GM18517 (cell line): ENCODE results near the gene VOPP1.
"Not testable (repeated sequence)": the region's sequence is repeated elsewhere in the genome, so short reads cannot be mapped to it uniquely, and the experiment has no call there.

ENCODE experiments used
- ATAC-seq: cut with Tn5 transposase; IDR thresholded peaks from one replicate; pipeline ENCODE4 v1.9.1; 2021; ENCODE audit warnings: mild to moderate bottlenecking, moderate library complexity; ENCODE audit not compliant: unreplicated experiment

VOPP1 gene

DNA sequence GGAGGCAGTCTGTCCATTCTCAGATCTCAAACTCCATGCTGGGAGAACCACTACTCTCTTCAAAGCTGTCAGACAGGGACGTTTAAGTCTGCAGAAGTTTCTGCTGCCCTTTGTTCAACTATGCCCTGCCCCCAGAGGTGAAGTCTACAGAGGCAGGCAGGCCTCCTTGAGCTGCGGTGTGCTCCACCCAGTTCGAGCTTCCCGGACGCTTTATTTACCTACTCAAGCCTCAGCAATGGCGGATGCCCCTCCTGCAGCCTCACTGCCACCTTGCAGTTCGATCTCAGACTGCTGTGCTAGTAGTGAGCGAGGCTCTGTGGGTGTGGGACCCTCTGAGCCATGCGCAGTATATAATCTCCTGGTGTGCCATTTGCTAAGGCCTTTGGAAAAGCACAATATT, 10.4 kb upstream of the VOPP1 start:
- ATAC-seq: not testable (repeated sequence)

DNA sequence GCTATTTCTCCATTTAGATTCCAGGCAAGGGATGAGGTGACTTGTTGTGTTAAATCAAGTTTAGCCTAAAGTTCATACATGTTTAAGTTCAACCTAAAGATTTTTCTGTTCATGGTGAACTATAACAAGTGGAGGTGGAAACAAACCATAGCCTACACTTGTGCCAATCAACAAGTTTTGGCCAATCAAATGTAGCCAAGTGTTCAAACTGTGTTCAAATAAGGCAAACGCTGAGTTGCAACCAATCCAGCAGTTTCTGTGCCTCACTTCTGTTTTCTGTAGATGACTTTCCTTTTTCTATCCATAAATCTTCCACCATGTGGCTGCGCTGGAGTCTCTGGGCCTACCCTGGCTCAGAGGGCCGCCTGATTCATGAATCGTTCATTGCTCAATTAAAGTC, 4.5 kb upstream of the VOPP1 start:
- ATAC-seq: no peak

DNA sequence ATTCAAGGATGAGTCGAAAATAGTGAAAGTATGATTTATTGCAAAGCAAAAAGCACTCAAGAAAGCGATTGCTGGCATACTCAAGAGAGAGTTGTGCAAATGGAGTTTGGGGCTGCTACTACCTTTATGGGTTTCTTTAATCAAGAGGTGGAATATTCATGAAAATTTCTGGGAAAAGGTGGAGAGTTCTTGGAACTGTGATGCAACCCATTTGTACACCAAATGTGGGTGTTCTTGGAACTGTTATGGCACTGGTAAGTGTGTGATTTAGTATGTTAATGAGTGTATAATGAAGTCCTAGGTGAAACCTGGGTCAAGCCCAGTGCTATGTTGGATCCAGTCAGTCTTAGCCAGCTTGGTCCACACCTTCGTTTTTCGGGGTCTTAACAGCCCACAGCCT, 3.4 kb upstream of the VOPP1 start:
- no peak for ATAC-seq

DNA sequence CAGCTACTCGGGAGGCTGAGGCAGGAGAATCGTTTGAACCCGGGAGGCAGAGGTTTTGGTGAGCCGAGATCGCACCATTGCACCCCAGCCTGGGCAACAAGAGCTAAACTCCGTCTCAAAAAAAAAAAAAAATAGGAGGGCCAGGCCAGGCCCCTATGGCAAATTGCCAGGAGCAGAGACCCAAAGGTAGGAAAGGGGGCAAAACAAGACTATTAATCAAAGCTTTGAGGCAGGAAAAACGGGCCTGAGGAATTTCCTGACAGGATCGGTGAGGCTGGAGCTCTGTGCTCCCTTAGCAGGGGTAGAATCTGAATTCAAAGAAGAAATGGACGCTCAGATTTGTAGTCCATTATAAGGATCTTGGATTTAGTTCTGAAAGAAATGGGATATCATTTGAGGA, 2.8 kb upstream of the VOPP1 start:
- no peak for ATAC-seq

DNA sequence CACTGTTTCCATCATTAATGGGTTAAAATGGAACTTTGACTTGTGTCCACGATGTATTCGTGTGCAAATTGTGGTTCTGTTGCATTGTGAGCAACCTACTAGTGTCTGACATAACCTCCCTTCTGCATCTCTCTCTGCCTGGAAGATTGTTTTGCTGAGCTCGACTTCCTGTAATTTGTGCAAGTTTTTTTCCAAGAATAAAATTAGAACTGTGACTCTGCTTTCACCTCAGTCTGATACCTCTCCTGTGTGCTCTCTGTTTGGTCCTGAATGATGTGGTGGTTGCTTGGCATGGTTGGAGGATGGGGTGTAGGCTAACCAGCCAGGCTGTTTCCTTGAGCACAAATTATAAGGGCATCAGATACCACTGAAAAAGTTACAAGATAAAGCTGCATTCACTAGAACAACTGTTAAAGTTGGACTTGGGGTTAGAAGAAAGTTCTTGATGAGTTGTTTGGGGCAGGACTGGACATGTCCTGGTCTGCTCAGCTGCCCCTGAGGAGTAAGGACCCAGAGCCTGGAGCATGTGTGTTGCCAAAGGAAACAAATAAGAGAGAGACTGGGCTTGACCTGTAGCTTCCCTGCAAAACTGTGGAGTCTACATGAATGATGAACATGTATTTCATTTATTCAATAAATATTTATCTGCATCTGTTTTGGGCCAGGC, 1.9 kb upstream of the VOPP1 start:
- ATAC-seq: no peak

DNA sequence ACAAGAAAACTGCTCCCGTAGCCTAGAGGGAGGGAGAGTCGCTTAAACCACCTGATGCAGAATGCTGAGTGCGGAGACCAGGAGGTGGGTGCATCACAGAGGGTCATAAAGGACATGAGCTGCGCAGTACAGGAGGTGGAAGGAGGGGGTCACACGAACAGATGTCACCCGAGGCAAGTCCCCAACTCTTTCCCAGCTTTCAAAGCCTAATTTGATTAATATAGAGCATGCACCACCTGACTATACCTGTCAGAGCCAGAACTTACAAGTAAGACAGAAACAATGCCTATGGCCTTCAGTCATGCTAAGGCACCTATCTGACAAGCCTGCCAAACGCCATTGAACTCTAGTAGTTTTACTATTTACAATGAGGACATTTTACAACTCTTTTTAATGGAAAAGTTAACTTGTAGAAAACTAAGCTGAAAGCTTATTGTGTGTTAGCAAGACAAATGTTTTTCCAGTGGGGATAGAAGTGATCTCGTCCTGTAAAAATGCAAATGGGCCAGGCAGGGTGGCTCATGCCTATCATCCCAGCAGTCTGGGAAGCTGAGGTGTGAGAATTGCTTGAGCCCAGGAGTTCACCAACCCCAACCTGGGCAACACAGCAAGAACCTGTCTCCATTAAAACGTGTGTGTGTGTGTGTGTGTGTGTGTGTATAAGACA, 1.1 kb upstream of the VOPP1 start:
- no peak for ATAC-seq

DNA sequence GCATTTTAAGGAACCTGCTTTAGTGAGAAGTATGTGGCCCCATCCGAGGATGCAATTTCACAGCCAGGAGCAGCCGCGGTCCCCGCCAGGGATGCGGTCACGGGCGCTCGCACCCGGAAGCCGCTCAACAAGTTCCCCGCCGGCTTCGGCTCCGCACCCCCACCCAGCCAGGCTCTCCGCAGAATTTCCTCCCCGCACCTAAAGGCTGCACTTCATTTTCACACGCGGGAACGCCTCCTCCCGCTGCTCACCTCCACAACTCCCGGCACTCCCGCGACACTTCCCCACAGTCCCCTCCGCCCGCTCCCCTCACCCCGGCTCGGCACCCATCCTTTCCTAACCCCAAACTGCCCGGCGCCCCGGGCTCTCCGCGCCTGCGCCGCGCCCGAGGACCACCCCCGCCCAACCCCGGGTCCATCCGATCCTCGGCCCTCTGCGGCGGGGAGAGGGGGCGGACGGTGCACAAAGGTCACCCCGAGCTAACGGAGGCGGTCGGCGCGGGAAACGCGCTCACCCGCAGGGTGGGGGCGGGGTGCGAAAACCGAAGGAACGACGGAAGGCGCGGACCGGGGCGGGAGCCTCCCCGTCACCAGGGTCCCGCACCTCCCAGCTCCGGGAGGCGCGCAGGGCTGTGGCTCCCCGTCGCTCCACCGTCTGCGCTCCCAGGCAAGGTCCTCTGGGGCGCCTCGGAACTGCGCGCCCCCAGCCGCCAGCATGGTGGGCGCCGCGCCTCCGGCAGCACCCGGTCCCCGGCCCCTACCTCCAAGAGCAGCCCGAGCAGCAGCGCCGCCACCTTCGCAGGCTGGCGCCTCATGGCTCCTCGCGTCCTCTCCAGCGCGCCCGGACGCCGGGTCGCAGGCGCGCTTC, 558 bp downstream of the VOPP1 start:
- peak; percentile 9 for ATAC-seq

DNA sequence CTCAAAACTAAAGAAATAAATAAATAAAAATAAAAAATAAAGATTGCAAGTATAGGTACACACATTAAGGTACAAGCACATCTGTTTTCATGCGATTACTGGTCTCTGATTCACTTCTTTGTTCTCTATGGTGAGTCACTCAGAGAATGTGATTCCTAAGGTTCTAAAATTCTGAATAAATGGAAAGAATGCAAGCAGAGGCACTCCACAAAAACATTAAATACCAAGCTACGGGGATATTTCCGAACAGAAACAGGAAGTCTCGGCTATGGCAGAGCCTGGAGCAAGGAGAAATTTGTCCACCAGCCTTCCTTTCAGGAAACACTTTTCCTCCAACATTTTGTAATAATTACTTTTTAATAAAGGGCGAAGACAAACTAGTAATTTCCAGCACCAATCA, 1.4 kb downstream of the VOPP1 start:
- ATAC-seq: no peak

DNA sequence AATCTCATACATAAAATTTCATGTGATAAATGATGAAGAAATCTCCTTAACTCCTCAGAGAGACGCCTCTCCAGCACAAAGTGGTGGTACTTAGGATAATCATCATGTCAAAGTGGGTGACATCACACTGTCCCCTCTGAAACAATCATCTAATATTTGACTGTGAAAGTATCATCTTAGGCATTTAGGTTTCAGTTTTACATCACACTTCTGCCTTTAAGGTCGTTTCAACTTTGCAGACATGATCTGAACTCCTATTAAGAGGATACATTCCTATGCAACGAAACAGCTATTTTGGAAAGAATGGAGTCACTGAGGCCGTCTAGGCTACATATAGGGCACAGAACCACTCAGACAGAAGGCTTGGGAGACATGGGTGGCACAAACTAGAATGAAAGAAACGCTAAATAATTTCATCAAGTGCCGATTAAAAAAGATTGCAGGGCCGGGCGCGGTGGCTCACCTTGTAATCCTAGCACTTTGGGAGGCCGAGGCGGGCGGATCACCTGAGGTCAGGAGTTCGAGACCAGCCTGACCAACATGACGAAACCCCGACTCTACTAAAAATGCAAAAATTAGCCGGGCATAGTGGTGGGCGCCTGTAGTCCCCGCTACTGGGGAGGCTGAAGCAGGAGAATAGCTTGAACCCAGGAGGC, 2.0 kb downstream of the VOPP1 start:
- peak; percentile 58 for ATAC-seq

DNA sequence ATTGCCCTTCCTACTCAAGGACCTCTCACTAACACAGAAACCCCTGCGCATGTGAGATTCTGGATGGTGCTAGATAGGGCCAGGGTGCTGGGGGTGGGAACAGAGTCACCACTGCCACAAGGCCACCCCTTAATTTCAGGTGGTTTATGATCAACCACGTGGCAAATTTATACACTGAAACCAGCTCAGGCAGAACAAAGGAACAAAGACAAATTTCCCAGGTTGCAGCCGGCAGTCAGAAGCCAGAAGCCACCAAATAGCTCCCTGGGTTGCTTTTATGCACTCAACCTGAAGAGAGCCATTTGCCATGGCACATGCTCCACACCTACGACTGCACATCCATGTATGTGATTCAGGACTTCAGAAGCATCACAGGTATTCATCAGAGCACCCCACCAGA, 2.5 kb downstream of the VOPP1 start:
- peak; percentile 18 for ATAC-seq

DNA sequence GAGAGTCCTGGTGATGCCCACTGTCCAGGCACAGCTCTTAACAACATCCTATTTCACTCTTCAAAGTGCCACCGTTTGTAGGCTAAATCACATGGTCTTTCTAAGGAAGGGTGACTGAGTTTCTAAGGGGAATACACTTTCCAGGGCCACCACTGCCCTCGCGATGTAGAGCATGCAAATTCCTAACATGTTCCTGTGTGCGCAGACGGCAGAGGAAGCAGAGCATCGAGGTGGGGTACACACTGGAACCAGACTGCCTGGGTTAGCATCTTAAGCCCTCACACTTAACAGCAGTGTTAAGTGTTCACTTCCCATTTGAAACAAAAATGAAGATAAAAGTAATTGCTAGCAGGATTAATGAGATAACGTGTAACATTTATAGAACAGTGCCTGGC, 3.0 kb downstream of the VOPP1 start:
- no peak for ATAC-seq

DNA sequence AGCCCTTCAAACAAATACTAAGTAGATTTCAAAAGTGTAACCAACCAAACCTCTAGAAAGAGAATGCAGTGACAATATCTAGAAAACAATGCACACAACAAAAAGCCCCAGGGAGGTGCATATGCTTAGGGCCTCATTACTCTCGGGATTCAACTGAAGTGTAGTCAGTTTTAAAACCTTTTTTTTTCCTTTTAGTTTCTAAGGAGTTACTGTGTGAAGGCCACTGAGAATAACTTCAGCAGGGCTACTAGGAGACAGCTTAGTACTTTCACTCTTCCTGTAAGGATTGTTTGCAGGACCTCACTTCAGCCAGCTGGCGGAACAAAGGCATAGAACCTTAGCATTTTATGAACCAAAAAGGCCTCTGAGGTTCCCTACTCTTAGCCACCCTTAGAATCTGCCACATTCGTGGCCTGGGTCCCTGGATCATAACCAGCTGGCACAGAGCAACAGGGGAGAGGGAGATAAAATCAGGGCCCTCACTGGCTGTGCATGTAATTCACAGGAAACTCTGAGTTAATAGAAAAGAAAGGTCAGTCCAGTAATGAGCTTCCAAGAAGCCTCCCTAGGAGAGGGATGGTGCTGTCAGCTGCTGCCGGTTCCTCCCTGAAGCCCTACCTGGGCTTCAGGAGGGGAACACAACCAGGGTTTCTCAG, 3.6 kb downstream of the VOPP1 start:
- ATAC-seq: no peak

DNA sequence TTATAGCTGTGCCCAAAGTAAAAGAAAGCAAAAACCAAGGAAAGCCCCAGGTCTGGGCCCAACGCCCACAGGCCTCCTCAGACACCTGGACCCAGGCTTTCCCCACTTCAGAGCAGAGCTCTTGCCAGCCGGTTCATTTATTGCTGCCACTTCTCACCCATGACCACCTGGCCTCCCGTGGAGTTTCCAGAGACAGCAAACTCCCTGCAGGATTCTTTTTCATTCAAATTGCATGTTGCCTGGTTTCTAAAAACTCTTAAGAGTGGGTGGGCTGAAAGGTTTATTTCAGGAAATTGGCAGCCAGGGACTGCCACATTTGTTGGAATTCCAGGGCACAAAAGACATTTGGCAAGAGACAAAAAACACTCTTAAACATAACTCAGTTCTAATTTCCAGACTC, 4.7 kb downstream of the VOPP1 start:
- no peak for ATAC-seq

DNA sequence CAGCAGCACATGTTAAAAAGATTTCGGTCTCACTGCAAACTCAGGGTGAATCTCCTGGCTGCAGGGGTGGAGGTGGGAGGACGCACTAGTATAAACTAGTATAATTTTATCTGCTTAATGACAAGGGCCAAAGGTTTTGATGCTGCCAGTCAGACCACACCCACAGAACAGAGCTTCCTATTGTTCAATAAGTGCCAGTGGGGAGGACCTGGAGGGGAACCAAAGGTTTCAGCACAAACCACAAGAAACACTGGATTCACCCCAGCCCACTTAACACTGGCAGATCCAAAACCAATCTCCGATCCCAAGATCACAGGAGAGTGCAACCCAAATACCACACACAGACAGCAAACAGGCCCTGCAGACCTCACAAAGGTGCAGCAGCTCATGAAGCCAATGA, 6.6 kb downstream of the VOPP1 start:
- no peak for ATAC-seq

DNA sequence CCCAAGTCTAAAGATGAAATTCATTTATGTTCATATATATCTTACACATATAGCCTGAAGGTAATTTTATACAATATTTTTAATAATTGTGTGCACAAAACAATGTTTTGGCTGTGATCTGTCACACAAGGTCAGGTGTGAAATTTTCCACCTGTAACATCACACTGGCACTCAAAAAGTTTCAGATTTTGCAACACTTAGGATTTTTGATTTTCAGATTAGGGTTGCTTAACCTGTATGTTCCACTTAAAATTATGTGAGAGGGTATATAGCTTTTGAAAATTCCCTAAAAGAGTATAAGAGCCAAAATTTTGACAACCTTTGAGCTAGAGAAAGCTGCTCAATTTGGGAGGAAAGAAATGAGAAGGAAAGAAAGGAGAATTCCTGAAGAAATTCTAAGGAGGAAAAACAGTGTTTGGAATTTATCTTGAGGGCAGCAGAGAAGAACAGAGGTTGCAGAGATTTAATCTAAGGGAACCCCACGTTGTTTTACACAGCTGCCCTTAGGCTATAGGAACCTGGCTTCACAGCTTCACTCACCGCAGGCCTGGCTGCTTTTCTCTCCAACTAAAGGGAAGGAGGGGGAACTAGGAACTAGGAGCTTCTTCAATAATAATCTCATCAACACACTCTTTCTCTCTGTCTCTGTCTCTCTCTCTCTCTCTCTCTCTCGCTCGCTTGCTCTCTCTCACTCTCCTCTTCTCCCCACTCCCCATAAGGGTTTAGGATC, 8.5 kb downstream of the VOPP1 start:
- no peak for ATAC-seq

DNA sequence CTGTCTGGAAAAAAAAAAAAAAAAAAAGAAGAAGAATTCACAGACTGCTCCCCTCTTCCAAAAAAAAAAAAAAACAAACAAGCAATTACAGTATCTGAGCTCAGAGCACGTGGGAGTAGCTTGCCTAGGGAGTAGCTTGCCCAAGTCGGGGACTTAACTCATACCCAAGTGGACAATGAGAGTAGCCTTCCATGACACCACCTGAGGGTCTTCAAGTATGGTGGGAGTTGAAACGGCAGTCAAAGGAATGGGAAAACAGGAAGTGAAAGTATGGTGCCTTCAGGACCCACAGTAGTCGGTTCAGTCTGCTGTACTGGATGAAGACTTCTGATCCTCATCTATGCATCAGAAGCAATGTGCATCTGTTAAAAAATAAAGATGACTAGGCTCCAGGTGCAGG, 10.6 kb downstream of the VOPP1 start:
- no peak for ATAC-seq

DNA sequence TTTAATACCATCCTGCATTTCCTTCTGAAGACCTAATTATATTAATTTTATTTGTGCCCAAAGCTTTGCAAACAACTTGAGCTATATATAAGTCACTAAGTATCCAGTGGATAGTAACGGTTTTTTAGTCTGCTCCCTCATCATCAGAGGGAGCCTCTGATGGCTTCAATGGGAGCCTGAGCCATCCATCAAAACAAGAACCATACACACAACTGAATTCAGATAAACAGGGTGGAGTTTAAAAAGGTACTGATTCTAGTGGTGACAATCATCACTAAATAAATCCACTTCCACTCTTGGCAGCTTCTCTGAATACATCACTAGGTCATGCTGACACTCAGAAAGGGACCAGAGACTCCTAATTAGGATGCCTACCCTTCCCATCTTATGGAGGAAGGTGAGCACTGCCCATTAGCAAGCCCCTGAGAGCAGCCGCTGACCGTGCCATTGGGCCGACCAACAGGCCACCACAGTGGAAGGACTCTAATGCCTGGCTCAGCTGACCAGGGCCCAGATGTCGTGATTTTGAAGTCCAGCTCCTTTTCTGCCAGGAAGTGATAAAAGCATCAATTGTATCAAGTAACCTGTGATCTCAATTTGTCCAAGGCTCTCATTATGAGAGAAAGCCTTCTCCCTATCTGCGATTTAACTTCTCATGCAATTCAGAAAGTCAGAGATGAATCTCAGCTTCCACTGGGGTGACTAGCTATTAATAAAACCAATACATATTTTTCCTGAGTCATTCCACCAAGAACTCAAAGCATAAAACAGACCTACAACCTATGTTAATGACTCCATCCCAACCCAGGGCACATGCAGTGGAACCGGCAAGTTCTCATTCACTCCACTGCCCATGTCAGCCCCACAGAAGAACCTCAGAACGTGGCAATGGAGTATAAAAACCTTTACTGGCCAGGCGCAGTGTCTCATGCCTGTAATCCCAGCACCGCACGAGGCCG, 13.1 kb downstream of the VOPP1 start:
- ATAC-seq: no peak

DNA sequence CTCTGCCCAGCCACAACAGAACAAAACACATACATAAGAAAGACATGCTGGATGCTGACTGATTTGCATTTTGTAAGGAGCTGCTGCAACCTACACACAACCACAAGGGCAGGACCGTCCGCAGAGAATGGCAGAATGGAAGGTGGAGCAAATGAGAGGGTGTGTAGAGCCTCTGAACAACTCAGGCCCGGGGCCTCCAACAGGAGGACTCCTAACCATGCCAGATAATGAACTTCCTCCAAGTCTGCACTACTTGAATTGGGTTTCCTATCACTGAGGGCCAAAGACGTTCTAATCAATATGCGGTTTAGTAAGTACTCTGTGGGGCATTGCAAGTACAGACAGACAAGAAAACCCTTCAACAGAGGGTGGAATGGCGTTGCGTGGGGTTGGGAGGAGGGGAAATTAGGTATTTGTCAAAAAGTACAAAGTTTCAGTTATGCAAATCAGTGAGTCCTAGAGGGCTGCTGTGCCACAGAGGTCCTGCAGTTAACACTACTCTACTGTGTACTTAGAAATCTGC, 14.6 kb downstream of the VOPP1 start:
- peak; percentile 85 for ATAC-seq

DNA sequence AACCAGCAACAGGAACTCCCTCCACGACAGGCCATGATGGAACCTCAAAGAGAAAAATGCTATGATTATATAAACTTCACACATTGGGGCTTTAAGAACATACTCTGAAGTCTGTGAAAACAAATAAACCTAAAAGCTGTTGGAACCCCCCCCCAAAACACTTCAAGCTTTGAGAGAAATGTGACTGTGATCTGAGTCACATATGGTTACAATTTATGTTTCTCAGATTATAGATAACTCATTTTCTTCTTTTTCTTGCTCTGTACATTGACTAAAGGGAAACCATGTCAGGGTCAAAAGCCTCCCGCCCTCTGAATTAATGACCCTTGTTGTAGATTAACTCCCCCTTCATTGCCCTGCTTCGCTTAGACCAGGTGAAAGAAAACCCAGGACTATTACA, 15.8 kb downstream of the VOPP1 start:
- ATAC-seq: no peak
